SU-DHL-6 (cell line): Measurements from ENCODE around the gene HEBP1.

ENCODE experiments used
- H2AFZ ChIP-seq: fragments of 200-600 bp; sonication (generic); 2 replicates; pipeline ENCODE4 v1.6.1; 2014; ENCODE audit warnings: low read depth, mild to moderate bottlenecking, moderate library complexity, mixed read lengths, antibody characterized with exemption, low read length; ENCODE audit not compliant: severe bottlenecking
- H3F3A ChIP-seq: fragments of 200-600 bp; shearing (Covaris generic); 2 replicates; pipeline ENCODE4 v1.6.0; 2016; ENCODE audit warnings: antibody characterized with exemption, mild to moderate bottlenecking; ENCODE audit not compliant: insufficient read depth
- H3K27ac ChIP-seq: fragments of 200-600 bp; sonication (generic); 2 replicates; pipeline ENCODE4 v1.5.1; 2016; ENCODE audit warnings: low read depth, mild to moderate bottlenecking, low read length, moderate library complexity, mixed read lengths
- H3K27me3 ChIP-seq: fragments of 200-600 bp; sonication (generic), shearing (Covaris generic); 2 replicates; pipeline ENCODE4 v1.6.0; 2014; ENCODE audit warnings: mild to moderate bottlenecking, low read length
- H3K36me3 ChIP-seq: fragments of 200-600 bp; sonication (generic); 2 replicates; pipeline ENCODE4 v1.6.1; 2014; ENCODE audit warnings: mild to moderate bottlenecking, low read length, mixed read lengths
- H3K4me2 ChIP-seq: fragments of 300-600, 200-600 bp; shearing (Covaris generic), sonication (generic); 2 replicates; pipeline ENCODE4 v1.6.0; 2014; ENCODE audit warnings: low read length, low read depth, mild to moderate bottlenecking; ENCODE audit not compliant: poor library complexity, severe bottlenecking
- H3K4me3 ChIP-seq: fragments of 200-600 bp; sonication (generic); 2 replicates; pipeline ENCODE4 v1.5.1; 2014; ENCODE audit warnings: antibody characterized with exemption, low read length, mild to moderate bottlenecking, mixed read lengths; ENCODE audit not compliant: insufficient read depth, poor library complexity, severe bottlenecking
- H3K79me2 ChIP-seq: fragments of 200-600 bp; sonication (generic); 2 replicates; pipeline ENCODE4 v1.6.1; 2014; ENCODE audit warnings: mild to moderate bottlenecking, low read length, moderate library complexity; ENCODE audit not compliant: insufficient read depth
- H3K9ac ChIP-seq: fragments of 200-600 bp; sonication (generic); 2 replicates; pipeline ENCODE4 v1.7.0; 2014; ENCODE audit warnings: mild to moderate bottlenecking, low read length
- H3K9me2 ChIP-seq: fragments of 200-600 bp; sonication (generic); replicated peaks from 2 replicates; pipeline ENCODE4 v1.6.1; 2014; ENCODE audit warnings: low read length; ENCODE audit not compliant: insufficient read depth
- H3K9me3 ChIP-seq: fragments of 200-600 bp; sonication (generic); 2 replicates; pipeline ENCODE4 v1.6.1; 2014; ENCODE audit warnings: low read length, mixed read lengths; ENCODE audit not compliant: insufficient read depth
- H4K20me1 ChIP-seq: fragments of 200-600 bp; sonication (generic); 2 replicates; pipeline ENCODE4 v1.6.1; 2014; ENCODE audit warnings: low read depth, mild to moderate bottlenecking, antibody characterized with exemption, low read length, moderate library complexity, mixed read lengths
- EZH2phosphoT487 ChIP-seq: fragments of 200-600 bp; sonication (generic), shearing (Covaris generic); conservative IDR thresholded peaks from 2 replicates; pipeline ENCODE4 v1.6.1; 2018; ENCODE audit warnings: mild to moderate bottlenecking, antibody characterized with exemption, low read length, moderate library complexity, mixed read lengths
- TF ChIP-seq, protein P1 (sequence below): fragments of 200-600 bp; sonication (generic); IDR thresholded peaks from one replicate; pipeline ENCODE4 v1.5.1; 2017; ENCODE audit warnings: antibody characterized with exemption, mild to moderate bottlenecking, low read length, moderate library complexity; ENCODE audit not compliant: insufficient read depth, poor library complexity, severe bottlenecking

The HEBP1 gene

DNA sequence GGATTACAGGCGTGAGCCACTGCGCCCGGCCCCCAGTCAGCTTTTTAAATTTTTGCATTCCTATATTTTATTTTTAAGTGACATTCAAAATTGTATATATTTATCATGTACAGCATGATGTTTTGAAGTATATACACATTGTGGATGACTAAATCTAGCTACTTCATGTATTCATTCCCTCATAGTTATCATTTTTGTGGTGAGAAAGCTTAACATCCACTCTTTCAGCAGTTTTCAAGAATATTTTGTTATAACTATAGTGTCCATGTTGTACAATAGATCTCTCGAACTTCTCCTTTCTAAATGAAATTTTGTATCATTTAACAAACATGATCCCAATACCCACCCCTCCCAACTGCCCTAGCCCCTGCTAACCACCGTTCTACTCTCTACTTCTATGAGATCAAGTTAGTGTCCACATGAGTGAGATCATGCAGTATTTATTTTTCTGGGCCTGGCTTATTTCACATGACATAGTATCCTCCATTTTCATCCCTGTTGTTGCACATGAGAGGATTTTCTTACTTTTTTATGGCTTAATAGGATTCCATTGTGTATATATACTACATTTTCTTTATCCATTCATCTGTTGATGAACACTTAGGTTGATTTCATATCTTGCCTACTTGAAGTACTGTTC lies 8.8 kb upstream of the HEBP1 start:
- no peak for TF ChIP-seq EZH2phosphoT487
- TF ChIP-seq, protein P1, sequence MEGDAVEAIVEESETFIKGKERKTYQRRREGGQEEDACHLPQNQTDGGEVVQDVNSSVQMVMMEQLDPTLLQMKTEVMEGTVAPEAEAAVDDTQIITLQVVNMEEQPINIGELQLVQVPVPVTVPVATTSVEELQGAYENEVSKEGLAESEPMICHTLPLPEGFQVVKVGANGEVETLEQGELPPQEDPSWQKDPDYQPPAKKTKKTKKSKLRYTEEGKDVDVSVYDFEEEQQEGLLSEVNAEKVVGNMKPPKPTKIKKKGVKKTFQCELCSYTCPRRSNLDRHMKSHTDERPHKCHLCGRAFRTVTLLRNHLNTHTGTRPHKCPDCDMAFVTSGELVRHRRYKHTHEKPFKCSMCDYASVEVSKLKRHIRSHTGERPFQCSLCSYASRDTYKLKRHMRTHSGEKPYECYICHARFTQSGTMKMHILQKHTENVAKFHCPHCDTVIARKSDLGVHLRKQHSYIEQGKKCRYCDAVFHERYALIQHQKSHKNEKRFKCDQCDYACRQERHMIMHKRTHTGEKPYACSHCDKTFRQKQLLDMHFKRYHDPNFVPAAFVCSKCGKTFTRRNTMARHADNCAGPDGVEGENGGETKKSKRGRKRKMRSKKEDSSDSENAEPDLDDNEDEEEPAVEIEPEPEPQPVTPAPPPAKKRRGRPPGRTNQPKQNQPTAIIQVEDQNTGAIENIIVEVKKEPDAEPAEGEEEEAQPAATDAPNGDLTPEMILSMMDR = no peak
- H3K79me2 ChIP-seq = no peaks in the 10 kb centered on the region
- no peaks in the 10 kb centered on the region for H3K27me3 ChIP-seq
- no peaks in the 10 kb centered on the region for H3K9me3 ChIP-seq
- H3K36me3 ChIP-seq = no peaks in the 10 kb centered on the region
- H3K9ac ChIP-seq = no peak overlapping the region
- H3F3A ChIP-seq = no peaks in the 10 kb centered on the region
- no peak overlapping the region for H3K4me3 ChIP-seq
- no peaks in the 10 kb centered on the region for H4K20me1 ChIP-seq
- no peak overlapping the region for H2AFZ ChIP-seq
- no peak overlapping the region for H3K4me2 ChIP-seq
- H3K27ac ChIP-seq = no peak overlapping the region
- no peaks in the 10 kb centered on the region for H3K9me2 ChIP-seq

DNA sequence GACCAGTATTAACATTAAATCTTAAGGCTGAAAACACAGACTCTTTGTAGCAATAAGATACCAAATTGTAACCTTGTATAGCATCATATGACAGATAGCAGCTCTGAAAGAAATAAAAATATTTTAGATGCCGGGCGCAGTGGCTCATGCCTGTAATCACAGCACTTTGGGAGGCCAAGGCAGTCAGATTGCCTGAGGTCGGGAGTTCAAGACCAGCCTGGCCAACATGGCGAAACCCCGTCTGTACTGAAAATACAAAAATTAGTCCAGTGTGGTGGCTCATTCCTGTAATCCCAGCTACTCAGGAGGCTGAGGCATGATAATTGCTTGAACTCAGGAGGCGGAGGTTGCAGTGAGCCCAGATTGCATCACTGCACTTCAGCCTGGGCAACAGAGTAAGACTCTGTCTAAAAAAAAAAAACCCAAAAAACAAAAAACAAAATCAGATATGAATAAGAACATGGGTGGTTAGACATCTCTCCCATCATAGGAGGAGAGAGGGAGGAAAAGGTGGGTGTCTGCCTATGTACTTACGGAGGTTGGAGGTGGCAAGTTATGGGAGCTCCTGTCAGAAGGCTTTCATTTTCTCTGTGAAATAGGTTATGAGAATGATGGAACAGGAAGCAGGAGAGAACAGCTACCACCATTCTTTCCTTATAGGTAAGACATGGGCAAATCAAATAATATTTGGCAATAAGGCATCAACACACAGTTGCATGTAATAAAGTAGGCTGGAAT lies 7.6 kb upstream of the HEBP1 start:
- Histone ChIP-seq H3K4me2 (no peak overlapping the region), H3K27ac (no peak overlapping the region), H4K20me1 (no peaks in the 10 kb centered on the region), H3K27me3 (no peaks in the 10 kb centered on the region), H3K79me2 (no peaks in the 10 kb centered on the region), H3K4me3 (no peak overlapping the region), H3K9ac (no peak overlapping the region), H3K36me3 (no peaks in the 10 kb centered on the region), H2AFZ (no peak overlapping the region), H3K9me3 (no peaks in the 10 kb centered on the region), H3F3A (no peaks in the 10 kb centered on the region), H3K9me2 (no peaks in the 10 kb centered on the region)
- TF ChIP-seq, protein P1 = no peak
- no peak for TF ChIP-seq EZH2phosphoT487

DNA sequence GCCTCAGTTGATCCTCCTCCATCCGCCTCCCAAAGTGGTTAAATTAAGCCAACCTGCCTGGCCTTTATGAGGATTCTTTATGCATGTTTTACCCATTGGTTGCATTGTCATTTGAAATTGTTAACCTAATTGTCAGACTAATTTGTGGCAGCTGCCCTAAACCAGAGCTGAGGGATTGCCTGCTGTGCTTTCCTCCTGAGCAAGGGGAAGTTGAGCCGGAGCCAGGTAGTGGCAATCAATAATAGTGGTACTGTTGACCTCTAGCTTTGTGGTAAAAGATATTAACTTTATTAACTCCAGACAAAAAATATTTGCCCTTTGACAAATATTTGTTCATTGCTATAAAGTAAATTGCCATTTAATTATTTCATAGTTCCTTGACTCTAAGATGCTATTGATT lies 5.6 kb upstream of the HEBP1 start:
- Histone ChIP-seq H2AFZ (no peak overlapping the region), H3K4me3 (no peak overlapping the region), H3K9ac (no peak overlapping the region), H3K9me2 (no peaks in the 10 kb centered on the region), H3K4me2 (no peak overlapping the region), H4K20me1 (no peaks in the 10 kb centered on the region), H3K79me2 (no peaks in the 10 kb centered on the region), H3K36me3 (no peaks in the 10 kb centered on the region), H3K27ac (no peak overlapping the region), H3K9me3 (no peaks in the 10 kb centered on the region), H3K27me3 (no peaks in the 10 kb centered on the region), H3F3A (no peaks in the 10 kb centered on the region)
- TF ChIP-seq EZH2phosphoT487 = no peak
- TF ChIP-seq, protein P1 = no peak
